H1 (cell line): ENCODE data around the gene EIF4E2. TPM values are rescaled to one million over a fixed set of nuclear protein-coding genes. Genes with fewer than 3 reads are reported as not detected.

Experiments used
- CTCF ChIA-PET: fragments of 300-600 bp; sonication (Branson Sonifier 250); formaldehyde crosslinking; loops from one replicate; lab custom pipeline; 2021; ENCODE audit not compliant: partially characterized antibody; lab: Charles Lee
- POLR2A ChIA-PET: fragments of 300-600 bp; sonication (Branson Sonifier 250); formaldehyde crosslinking; loops from one replicate; lab custom pipeline; 2021; ENCODE audit warnings: inconsistent platforms; ENCODE audit not compliant: partially characterized antibody; lab: Charles Lee
- DNase-seq, 2 experiments: peaks; one replicate each; pipeline versions ENCODE4 v3.0.0 to v3.0.0-alpha.2; 2010 to 2022; ENCODE audit warnings: low spot score in 2 of 2, low read depth in 1 of 2, mixed read lengths in 1 of 2
- FAIRE-seq: peaks from 2 replicates; lab custom pipeline; 2011; peaks lifted over from hg19 to GRCh38; lab: Jason Lieb, UNC
- H2AFZ ChIP-seq: 2 replicates; pipeline ENCODE4 v1.8.1; 2012; ENCODE audit warnings: low read length, inconsistent platforms
- H2AK5ac ChIP-seq: 2 replicates; pipeline ENCODE4 v1.6.1; 2013; ENCODE audit warnings: low read depth, low read length
- H2BK120ac ChIP-seq: replicated peaks from 2 replicates; pipeline ENCODE3; 2013; ENCODE audit warnings: low read depth, low read length, inconsistent platforms
- H2BK12ac ChIP-seq: 2 replicates; pipeline ENCODE4 v1.6.1; 2013; ENCODE audit warnings: low read depth, low read length
- H2BK15ac ChIP-seq: 2 replicates; pipeline ENCODE4 v1.6.1; 2013; ENCODE audit warnings: low read length
- H2BK20ac ChIP-seq: 2 replicates; pipeline ENCODE4 v1.6.1; 2013; ENCODE audit warnings: low read length
- H2BK5ac ChIP-seq: 2 replicates; pipeline ENCODE4 v1.6.1; 2013; ENCODE audit warnings: low read depth, low read length
- H3K14ac ChIP-seq: 2 replicates; pipeline ENCODE4 v1.6.1; 2013; ENCODE audit warnings: inconsistent platforms; ENCODE audit not compliant: insufficient read length
- H3K18ac ChIP-seq: 2 replicates; pipeline ENCODE4 v1.6.1; 2013; ENCODE audit warnings: low read length; ENCODE audit errors: extremely low read depth
- H3K23ac ChIP-seq: 2 replicates; pipeline ENCODE4 v1.6.1; 2013; ENCODE audit warnings: inconsistent platforms; ENCODE audit not compliant: insufficient read length
- H3K23me2 ChIP-seq: 2 replicates; pipeline ENCODE4 v1.6.1; 2013; ENCODE audit warnings: low read depth, low read length
- H3K27ac ChIP-seq: 2 replicates; pipeline ENCODE4 v1.6.1; 2011; ENCODE audit warnings: low read depth, low read length, inconsistent platforms
- H3K27me3 ChIP-seq, 4 experiments: replicated peaks in 1 of 4; 1 replicate in 1 of 4; 2 replicates in 3 of 4; pipeline versions ENCODE4 v1.6.1 to v1.8.1; 2011 to 2013; ENCODE audit warnings: low read length in 3 of 4, mild to moderate bottlenecking in 3 of 4, inconsistent platforms in 2 of 4, mixed read lengths in 2 of 4, moderate library complexity in 1 of 4; ENCODE audit not compliant: control insufficient read depth in 3 of 4, insufficient read depth in 3 of 4; ENCODE audit errors: extremely low read depth in 1 of 4
- H3K36me3 ChIP-seq, 4 experiments: 2 replicates each; pipeline versions ENCODE4 v1.6.1 to v1.8.1; 2011 to 2013; ENCODE audit warnings: mild to moderate bottlenecking in 4 of 4, low read length in 3 of 4, moderate library complexity in 2 of 4, control low read depth in 1 of 4, inconsistent platforms in 1 of 4; ENCODE audit not compliant: insufficient read depth in 4 of 4, control insufficient read depth in 2 of 4
- H3K4ac ChIP-seq: replicated peaks from 2 replicates; pipeline ENCODE3; 2013; ENCODE audit warnings: low read length, low read depth, mixed read lengths, inconsistent platforms; ENCODE audit not compliant: insufficient read length
- H3K4me1 ChIP-seq, 4 experiments: replicated peaks in 1 of 4; 1 replicate in 1 of 4; 2 replicates in 3 of 4; pipeline versions ENCODE4 v1.6.1 to v1.8.1; 2011 to 2013; ENCODE audit warnings: low read length in 3 of 4, inconsistent platforms in 2 of 4, mixed read lengths in 1 of 4; ENCODE audit not compliant: insufficient read depth in 4 of 4, control insufficient read depth in 3 of 4
- H3K4me2 ChIP-seq, 2 experiments: 2 replicates each; pipeline versions ENCODE4 v1.6.1 to v1.8.1; 2011 to 2013; ENCODE audit warnings: low read depth in 2 of 2, low read length in 2 of 2, control low read depth in 1 of 2, inconsistent platforms in 1 of 2, mild to moderate bottlenecking in 1 of 2; ENCODE audit not compliant: insufficient read depth in 1 of 2
- H3K4me3 ChIP-seq, 4 experiments: fragments of 200-600, 300-600 bp in 1 of 4; sonication (generic), shearing (Covaris generic), sonication (Bioruptor Twin) in 1 of 4; 2 replicates each; pipeline versions ENCODE4 v1.5.1 to v1.8.1; 2011 to 2016; ENCODE audit warnings: low read length in 4 of 4, low read depth in 3 of 4, control low read depth in 2 of 4, inconsistent platforms in 2 of 4, mild to moderate bottlenecking in 2 of 4, mixed read lengths in 1 of 4, moderate library complexity in 1 of 4; ENCODE audit not compliant: insufficient read depth in 2 of 4; ENCODE audit errors: extremely low read depth in 1 of 4
- H3K56ac ChIP-seq: replicated peaks from 2 replicates; pipeline ENCODE3; 2013; ENCODE audit warnings: low read depth, mild to moderate bottlenecking, mixed read lengths, low read length, inconsistent platforms; ENCODE audit not compliant: insufficient read length
- H3K79me1 ChIP-seq: 2 replicates; pipeline ENCODE4 v1.6.1; 2013; ENCODE audit warnings: low read depth, low read length, control low read depth
- H3K79me2 ChIP-seq, 2 experiments: 2 replicates each; pipeline versions ENCODE4 v1.6.1 to v1.8.1; 2012 to 2013; ENCODE audit warnings: low read length in 2 of 2, mild to moderate bottlenecking in 2 of 2, inconsistent platforms in 1 of 2; ENCODE audit not compliant: insufficient read depth in 2 of 2, control insufficient read depth in 1 of 2
- H3K9ac ChIP-seq, 4 experiments: replicated peaks in 1 of 4; 1 replicate in 1 of 4; 2 replicates in 3 of 4; pipeline versions ENCODE4 v1.6.1 to v1.8.1; 2011 to 2013; ENCODE audit warnings: low read depth in 3 of 4, low read length in 3 of 4, control low read depth in 2 of 4, mild to moderate bottlenecking in 2 of 4, moderate library complexity in 2 of 4, inconsistent platforms in 1 of 4; ENCODE audit errors: extremely low read depth in 1 of 4
- H3K9me3 ChIP-seq, 2 experiments: 2 replicates each; pipeline versions ENCODE4 v1.6.1 to v1.8.1; 2012 to 2013; ENCODE audit warnings: mild to moderate bottlenecking in 2 of 2, moderate library complexity in 2 of 2, control low read depth in 1 of 2, inconsistent platforms in 1 of 2, low read depth in 1 of 2, low read length in 1 of 2, mixed read lengths in 1 of 2; ENCODE audit not compliant: insufficient read depth in 2 of 2
- H4K20me1 ChIP-seq, 2 experiments: replicated peaks in 1 of 2; 2 replicates each; pipeline versions ENCODE3 to v1.8.1; 2011 to 2013; ENCODE audit warnings: inconsistent platforms in 2 of 2, low read length in 2 of 2, mild to moderate bottlenecking in 1 of 2; ENCODE audit not compliant: insufficient read depth in 2 of 2, control insufficient read depth in 1 of 2
- H4K5ac ChIP-seq: 2 replicates; pipeline ENCODE4 v1.6.1; 2013; ENCODE audit warnings: low read length, low read depth, mixed read lengths, inconsistent platforms; ENCODE audit not compliant: insufficient read length
- H4K8ac ChIP-seq: 2 replicates; pipeline ENCODE4 v1.8.0; 2013; ENCODE audit warnings: mild to moderate bottlenecking, moderate library complexity, low read length, inconsistent platforms; ENCODE audit not compliant: insufficient read depth; ENCODE audit errors: extremely low read depth
- H4K91ac ChIP-seq: replicated peaks from 2 replicates; pipeline ENCODE3; 2013; ENCODE audit warnings: low read length, mixed read lengths, inconsistent platforms; ENCODE audit not compliant: insufficient read length
- CBX5 ChIP-seq: fragments of 300-800, 300-1000 bp; sonication (generic); IDR thresholded peaks from 2 replicates; pipeline ENCODE4 v1.7.1; 2016; ENCODE audit warnings: antibody characterized with exemption, low read length, low read depth
- CBX8 ChIP-seq: fragments of 300-800, 300-1000 bp; sonication (generic); IDR thresholded peaks from 2 replicates; pipeline ENCODE4 v1.7.1; 2016; ENCODE audit warnings: low read depth, low read length, borderline replicate concordance
- CEBPB ChIP-seq: IDR thresholded peaks from 2 replicates; pipeline ENCODE4 v1.6.1; 2012; ENCODE audit warnings: low read depth, low read length
- GABPA ChIP-seq: IDR thresholded peaks from 2 replicates; pipeline ENCODE4 v1.6.1; 2011; ENCODE audit warnings: mild to moderate bottlenecking, low read length, moderate library complexity, borderline replicate concordance; ENCODE audit not compliant: insufficient read depth
- HDAC6 ChIP-seq: IDR thresholded peaks from one replicate; pipeline ENCODE4 v1.7.1; 2012; ENCODE audit warnings: low read depth, mild to moderate bottlenecking, inconsistent platforms, low read length, moderate library complexity
- JUND ChIP-seq: IDR thresholded peaks from 2 replicates; pipeline ENCODE4 v1.6.1; 2011; ENCODE audit warnings: mild to moderate bottlenecking, improper control_type of control experiment, low read length
- KDM4A ChIP-seq: IDR thresholded peaks from one replicate; pipeline ENCODE4 v1.7.1; 2012; ENCODE audit warnings: low read depth, mild to moderate bottlenecking, moderate library complexity, low read length, inconsistent platforms; ENCODE audit not compliant: severe bottlenecking
- NRF1 ChIP-seq: IDR thresholded peaks from 2 replicates; pipeline ENCODE4 v1.6.1; 2011; ENCODE audit warnings: mild to moderate bottlenecking, low read depth, low read length, improper control_type of control experiment
- RNF2 ChIP-seq: fragments of 200-900, 300-1000 bp; sonication (generic); IDR thresholded peaks from 2 replicates; pipeline ENCODE4 v1.7.1; 2016; ENCODE audit warnings: borderline replicate concordance, low read depth, mild to moderate bottlenecking, antibody characterized with exemption, low read length; ENCODE audit not compliant: poor library complexity, severe bottlenecking; ENCODE audit errors: missing control alignments
- SAP30 ChIP-seq: fragments of 300-600 bp; sonication (generic); IDR thresholded peaks from 2 replicates; pipeline ENCODE4 v1.7.1; 2012; ENCODE audit warnings: low read length, moderate library complexity, mild to moderate bottlenecking, inconsistent platforms; ENCODE audit not compliant: insufficient read depth, insufficient replicate concordance
- SP1 ChIP-seq: IDR thresholded peaks from 2 replicates; pipeline ENCODE4 v1.6.1; 2011; ENCODE audit warnings: low read depth, low read length
- TAF1 ChIP-seq: IDR thresholded peaks from 2 replicates; pipeline ENCODE4 v1.6.1; 2011; ENCODE audit warnings: mild to moderate bottlenecking, low read depth, low read length
- YY1 ChIP-seq: IDR thresholded peaks from 2 replicates; pipeline ENCODE4 v1.6.1; 2011; ENCODE audit warnings: low read depth, mild to moderate bottlenecking, low read length
- ZNF274 ChIP-seq: IDR thresholded peaks from 2 replicates; pipeline ENCODE4 v1.7.0; 2012; ENCODE audit warnings: low read length, borderline replicate concordance; ENCODE audit errors: extremely low read depth
- WGBS, 2 experiments: shearing (Covaris generic) in 1 of 2; methylation state at CpG; one replicate each; pipeline versions ENCODE4 v1.1.6 to v1.1.7; 2013 to 2015; ENCODE audit warnings: low lambda C conversion rate in 2 of 2, mixed read lengths in 2 of 2, inconsistent platforms in 1 of 2, low coverage in 1 of 2, missing lambda C conversion rate in 1 of 2; ENCODE audit not compliant: insufficient replicate concordance in 2 of 2, insufficient coverage in 1 of 2, insufficient read length in 1 of 2; ENCODE audit errors: extremely low coverage in 1 of 2, missing lambda C conversion rate in 1 of 2; 5-methylcytosine and 5-hydroxymethylcytosine counted together
- polyA plus RNA-seq, 7 experiments: library from polyadenylated mRNA; depleted of rRNA in 3 of 7; stranded (reverse) in 5 of 7; unstranded in 2 of 7; fragments of >200 nt in 5 of 7; fragments of 200-250 nt in 2 of 7; gene quantifications; 1 replicate in 5 of 7; 2 replicates in 1 of 7; 4 replicates in 1 of 7; pipeline versions ENCODE4 v1.2.1 to v1.2.3, GENCODE V29; 2011 to 2013; ENCODE audit warnings: missing spikeins in 2 of 7, mixed read lengths in 2 of 7
- total RNA-seq: library from RNA; stranded (reverse); fragmentation: NEBNext Ultra II Directional; extraction: Animal tissue kit (Norgen Biotek cat#: 25700); gene quantifications from 2 replicates; pipeline ENCODE4 v1.2.1, GENCODE V29; 2021

EIF4E2 gene
- total and polyA plus RNA-seq, 2 of the 8 experiments (the other 6 are each of a cell fraction or from before 2014, with no cell fraction given) = 39.4 to 114 TPM

DNA sequence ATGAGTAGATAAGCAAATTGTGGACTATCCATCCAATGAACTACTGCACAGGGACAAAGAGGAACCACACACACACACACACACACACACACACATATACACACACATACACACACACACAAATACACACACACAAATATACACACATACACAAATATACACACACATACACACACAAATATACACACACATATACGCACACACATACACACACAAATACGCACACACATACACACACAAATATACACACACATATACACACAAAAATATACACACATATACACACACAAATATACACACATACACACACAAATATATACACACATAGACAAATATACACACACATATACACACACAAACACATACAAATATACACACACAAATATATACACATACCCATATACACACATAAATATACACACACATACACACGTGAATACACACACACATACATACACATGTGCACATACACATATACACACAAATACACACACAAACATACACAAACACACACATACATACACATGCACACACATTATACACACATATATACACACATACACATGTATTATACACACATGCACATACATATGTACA is 63.1 kb downstream of the EIF4E2 start:
- Histone ChIP-seq H3K23me2 (peaks cover 5% of the 10 kb centered on the region; the same call in 1 of the 2 replicates), H3K23ac (no peak overlapping the region), H3K79me1 (no peaks in the 10 kb centered on the region), H2AFZ (no peak overlapping the region), H2BK5ac (no peak overlapping the region), H3K18ac (no peak overlapping the region), H4K91ac (no peak overlapping the region), H2BK12ac (no peak overlapping the region), H4K5ac (no peak overlapping the region), H3K36me3 (no peaks in the 10 kb centered on the region), H3K4me2 (no peak overlapping the region), H4K20me1 (peaks cover 0 to 1% of the 10 kb centered on the region in 2 experiments), H3K27ac (no peak overlapping the region), H2BK15ac (no peak overlapping the region), H3K4me3 (no peak overlapping the region), H3K79me2 (no peaks in the 10 kb centered on the region), H3K4ac (no peak overlapping the region), H2AK5ac (no peak overlapping the region), H3K9me3 (no peaks in the 10 kb centered on the region), H3K14ac (no peak overlapping the region), H3K9ac (no peak overlapping the region), H2BK120ac (no peak overlapping the region), H3K56ac (peak overlapping the region; percentile 97), H3K4me1 (no peaks in the 10 kb centered on the region), H2BK20ac (no peak overlapping the region), H3K27me3 (no peaks in the 10 kb centered on the region), H4K8ac (no peak overlapping the region)
- no peak for FAIRE-seq
- DNase-seq = no peak
- ChIA-PET POLR2A (no interaction called here), CTCF (interaction anchor here (0.5 to 4.2 kb wide), 6 partner anchors 11 to 80 kb away, joined by 3 to 58 read pairs (median 7); no protein-coding TSS in a partner anchor)
- 47% methylated on average over 3 of the region's 3 CpGs; no CpG with 5 or more reads in 1 of the 2 experiments for WGBS, 2 experiments
- TF ChIP-seq CBX5 (no peak), NRF1 (no peak), JUND (no peak), KDM4A (no peak), GABPA (no peak), CBX8 (no peak), YY1 (no peak), SAP30 (no peak), HDAC6 (no peak), ZNF274 (no peak), CEBPB (no peak), RNF2 (no peak), TAF1 (no peak), SP1 (no peak)
